ENCODE results near the gene PPIF.

Gene PPIF

GRCh38 chr10:79347226-79347893 lies at the start of gene PPIF:
TSS of gene PPIF (plus strand) at chr10:79347469. CDS start at chr10:79347549, 80 bp downstream.
- DNase-seq, result peak; percentile 96

- DNase-seq, result peak; percentile 77
Observed at GRCh38 chr10:79298403-79299244, 48.6 kb upstream of the PPIF start.

DNA sequence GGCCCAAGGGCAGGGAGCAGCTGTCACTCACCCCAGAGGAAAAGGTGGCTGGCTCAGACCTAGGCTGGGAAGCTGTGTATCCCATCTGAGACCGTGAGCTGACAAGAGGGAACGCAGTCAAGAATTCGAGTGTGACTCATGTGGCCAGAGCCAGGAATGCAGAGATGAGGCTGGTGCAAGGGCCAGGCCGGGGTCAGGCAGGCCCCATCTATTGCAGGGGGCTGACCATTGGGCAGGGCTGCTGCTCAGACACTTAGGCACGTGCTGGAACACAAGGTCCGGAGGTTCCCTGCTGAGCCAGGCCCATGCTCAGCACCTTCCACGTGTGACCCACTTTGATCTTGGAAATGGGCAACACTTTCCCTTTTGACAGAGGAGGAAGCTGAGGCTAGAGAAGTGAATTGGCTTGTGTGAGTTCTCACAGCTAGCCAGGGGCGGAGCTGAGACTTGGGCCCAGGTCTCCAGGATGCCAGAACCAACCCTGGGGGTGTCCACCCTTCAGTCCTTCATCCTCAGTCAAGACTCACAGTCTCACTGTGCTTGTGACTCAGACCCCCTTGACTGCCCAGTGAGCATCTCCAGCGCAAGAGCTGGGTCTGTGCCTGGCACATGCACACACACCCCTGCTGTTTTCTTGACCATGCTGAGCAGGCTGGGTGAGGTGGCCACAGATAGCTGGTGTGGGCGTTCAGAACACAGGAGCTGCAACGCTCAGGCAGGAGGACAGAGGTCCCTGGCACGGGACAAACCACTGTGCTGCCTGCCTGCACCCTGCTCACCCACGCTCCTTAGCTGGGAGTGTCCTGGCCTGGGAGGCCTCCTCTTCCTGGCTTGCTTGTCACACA lies 47.6 kb upstream of the PPIF start:
- no peak for DNase-seq

DNA sequence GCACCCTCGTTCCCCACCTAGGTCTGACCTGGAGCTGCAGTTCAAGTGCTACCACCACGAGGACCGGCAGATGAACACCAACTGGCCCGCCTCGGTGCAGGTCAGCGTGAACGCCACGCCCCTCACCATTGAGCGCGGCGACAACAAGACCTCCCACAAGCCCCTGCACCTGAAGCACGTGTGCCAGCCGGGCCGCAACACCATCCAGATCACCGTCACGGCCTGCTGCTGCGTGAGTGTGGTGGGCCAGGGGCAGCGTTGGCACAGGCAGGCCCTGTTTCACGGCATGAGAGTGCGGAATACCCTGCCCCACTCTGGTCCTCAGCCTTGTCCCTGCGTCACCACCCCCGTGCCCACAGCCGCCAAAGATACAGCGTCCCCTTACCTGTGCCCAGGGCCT lies 46.6 kb upstream of the PPIF start:
- no peak for DNase-seq

DNA sequence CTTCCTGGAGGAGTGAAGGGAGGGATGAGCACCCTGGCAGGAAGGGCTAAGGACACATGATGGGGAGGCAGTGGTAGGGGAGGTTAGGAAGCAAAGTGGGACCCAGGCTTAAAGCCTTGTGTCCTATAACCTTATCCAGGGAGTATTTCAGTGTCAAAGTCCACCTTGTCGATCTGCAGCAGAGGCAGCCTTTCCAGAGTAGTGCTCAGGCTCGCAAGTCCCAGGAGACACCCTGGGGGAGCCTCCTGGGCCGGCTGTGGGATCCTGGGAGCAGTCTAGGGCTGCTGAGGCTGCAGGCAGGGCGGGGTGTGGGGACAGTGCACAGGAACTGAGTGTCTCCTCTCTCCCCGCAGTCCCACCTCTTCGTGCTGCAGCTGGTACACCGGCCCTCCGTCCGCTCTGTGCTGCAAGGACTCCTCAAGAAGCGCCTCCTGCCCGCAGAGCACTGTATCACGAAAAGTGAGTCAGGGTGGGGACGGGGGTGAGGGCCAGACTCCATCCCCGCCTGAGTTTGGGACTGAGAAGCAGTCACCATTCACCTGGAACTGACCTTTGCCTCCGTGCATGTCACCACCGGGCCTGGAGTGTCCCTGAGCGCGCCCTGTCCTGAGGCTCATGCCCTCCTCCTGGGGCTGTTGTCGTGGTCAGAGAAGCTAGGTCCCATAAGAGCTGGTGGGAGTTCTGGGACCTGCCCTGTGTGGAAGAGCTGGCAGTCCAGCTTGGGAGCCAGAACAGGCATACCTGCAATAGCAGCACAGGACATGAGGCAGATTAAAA lies 45.3 kb upstream of the PPIF start:
- DNase-seq, result no peak

- DNase-seq, result no peak
Observed at GRCh38 chr10:79303631-79304478, 43.4 kb upstream of the PPIF start.

DNA sequence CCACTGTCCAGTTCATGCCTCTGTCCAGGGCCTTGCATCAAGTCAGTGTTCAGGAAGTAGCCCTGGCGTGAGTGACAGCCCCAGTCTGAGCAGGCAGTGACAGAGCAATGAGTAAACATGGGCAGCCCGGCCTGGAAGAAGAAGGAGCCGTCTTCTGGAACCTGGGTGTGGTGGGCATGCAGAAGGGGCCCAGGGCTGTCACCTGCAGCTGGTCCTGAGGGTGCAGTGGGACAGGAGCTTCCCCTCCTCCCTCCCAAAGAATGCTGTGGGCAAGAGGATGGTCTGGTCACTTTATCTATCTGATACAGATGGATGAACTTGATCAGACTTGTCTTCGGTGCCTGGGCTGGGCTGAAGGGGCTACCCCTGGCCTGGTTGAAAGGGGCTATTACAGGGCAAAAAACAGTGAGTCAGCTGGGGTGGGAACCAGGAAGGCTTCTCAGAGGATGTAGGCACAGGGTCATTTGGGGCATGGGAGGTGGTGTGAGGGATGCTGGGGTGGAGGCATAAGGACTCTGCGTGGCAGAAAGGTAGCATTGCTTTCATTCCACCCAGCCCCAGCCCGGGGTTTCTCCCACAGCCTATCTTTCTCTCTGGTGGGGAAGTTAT lies 42.7 kb upstream of the PPIF start:
- DNase-seq, result no peak

DNA sequence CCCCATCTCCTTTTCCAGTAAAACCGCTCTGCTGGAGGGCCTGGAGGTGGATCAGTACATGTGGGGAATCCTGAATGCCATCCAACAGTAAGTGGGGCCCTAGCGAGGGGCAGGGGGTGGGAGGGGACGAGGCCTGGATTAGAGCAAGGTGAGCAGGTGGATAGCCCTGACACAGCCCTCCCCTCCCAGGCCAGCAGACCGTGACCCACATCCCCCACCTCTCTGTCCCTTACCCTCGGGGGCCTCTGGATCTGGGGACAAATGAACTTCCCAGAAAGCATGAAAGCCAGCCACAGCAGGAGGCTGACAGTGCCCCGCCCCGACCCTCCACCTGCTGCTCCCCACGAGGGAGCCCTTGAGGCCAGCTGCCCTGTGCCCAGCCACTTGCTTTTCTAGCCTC lies 41.8 kb upstream of the PPIF start:
- DNase-seq, result no peak

DNA sequence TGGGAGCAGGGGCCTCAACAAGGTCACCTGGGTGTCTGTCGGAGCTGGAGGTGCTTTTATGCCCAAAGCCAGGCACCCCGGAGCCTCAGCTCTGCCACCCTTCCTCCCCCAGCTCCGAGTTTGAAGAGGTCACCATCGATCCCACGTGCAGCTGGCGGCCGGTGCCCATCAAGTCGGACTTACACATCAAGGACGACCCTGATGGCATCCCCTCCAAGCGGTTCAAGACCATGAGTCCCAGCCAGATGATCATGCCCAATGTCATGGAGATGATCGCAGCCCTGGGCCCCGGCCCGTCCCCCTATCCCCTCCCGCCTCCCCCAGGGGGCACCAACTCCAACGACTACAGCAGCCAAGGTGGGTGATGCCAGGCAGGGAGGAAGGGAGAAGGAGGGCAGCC lies 41.3 kb upstream of the PPIF start:
- DNase-seq, result no peak

GRCh38 chr10:79306644-79307220 lies 40.5 kb upstream of the PPIF start:
- DNase-seq, result no peak

DNA sequence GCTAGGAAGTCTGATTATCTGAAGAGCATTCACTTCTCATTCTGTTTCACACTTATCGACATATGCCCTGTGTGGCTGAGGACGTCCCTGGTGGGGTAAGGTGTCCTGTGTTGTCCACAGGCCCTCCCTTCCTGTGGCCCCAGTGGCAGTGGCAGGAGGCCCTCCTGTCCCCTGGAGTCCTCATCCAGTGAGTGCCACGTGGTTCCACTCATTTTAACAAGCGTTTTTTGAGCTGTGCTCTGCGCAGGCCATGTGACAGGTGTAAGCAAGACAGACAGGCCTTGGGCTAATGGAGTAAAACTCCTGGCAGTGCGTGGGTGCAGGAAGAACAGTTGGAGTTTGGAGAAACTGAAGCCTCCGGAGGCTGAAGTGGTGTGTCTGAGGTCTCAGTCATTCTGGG lies 39.3 kb upstream of the PPIF start:
- no peak for DNase-seq

DNA sequence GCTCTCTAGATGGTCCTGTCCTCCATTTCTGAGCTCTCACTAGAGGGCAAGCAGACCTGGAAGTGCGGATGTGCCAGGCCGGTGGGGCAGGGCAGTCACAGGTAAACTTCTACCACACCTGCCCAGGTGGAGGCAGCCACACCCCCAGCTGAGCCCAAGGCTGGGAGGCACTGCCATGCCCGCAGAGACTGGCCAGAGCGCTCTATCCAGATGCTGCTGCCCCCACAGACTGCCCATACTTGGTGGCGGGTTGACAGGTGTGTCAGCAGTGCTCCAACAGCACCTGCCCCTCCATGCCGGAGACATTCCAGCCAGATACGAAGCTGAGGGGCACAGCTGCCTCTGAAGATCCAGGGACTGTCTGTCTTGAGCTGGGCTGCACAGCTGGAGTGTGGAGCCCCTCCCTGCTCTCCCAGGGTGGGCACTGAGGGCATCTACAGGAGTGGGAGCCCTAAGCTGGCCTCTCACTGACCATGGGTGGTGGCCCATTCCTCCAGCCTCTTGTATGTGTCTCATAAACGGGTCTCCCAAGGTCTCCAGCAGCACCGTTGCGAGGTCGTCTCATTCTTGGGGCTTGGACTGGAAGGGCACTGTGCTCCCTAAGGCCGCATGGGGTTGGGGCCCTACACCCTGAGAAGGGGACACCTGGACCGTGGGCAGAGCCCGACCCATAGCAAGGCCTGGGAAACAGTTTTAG lies 38.2 kb upstream of the PPIF start:
- no peak for DNase-seq

DNA sequence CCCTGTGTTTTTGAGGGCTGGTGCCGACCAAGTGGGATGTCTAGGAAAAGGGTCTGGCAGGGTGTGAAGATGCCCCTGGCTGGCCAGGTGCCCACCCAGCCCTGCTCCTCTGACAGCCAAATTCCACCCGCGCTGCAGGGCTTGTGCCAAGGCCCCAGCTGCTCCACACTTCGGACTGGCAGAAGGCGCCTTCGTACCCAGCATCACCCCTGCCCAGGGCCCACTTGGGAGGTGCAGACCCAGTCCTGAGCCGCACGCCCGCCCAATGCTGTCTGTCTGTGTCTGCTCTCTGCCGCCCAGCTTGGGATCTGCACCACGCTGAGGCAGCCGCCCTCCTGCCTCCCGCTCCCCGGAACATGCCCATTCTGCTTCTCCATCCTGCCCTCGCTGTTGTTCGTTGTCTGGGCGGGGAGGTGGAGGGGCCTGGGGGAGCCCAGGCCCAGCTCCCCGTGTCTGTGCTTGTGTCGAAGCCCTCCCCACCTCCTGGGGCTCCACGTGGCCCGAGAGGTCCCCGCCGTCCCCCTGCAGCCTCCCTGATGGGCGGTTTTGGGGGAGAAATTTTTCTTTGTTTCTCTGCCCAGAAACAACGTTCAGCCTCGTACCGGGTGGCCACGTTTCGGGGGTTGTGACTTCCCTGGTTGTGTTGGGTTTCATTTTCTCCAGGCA lies 36.9 kb upstream of the PPIF start:
- DNase-seq, result no peak

- DNase-seq, result no peak
Observed at GRCh38 chr10:79310911-79311573, 36.2 kb upstream of the PPIF start.

GRCh38 chr10:79311581-79312407 lies 35.5 kb upstream of the PPIF start:
- DNase-seq, result no peak

- no peak for DNase-seq
Observed at GRCh38 chr10:79312601-79313187, 34.6 kb upstream of the PPIF start.

GRCh38 chr10:79313320-79313719 lies 33.9 kb upstream of the PPIF start:
- DNase-seq, result no peak
